ENCODE measurements around the gene PCSK1. TPM values are rescaled to one million over a fixed set of nuclear protein-coding genes. Genes with fewer than 3 reads are reported as not detected.
"Not testable (repeated sequence)": the region's sequence is repeated elsewhere in the genome, so short reads cannot be mapped to it uniquely, and the experiment has no call there.

Gene PCSK1
- polyA plus RNA-seq, 10 donors = 0.03 to 0.10 (median 0.05) TPM; not detected in 4

DNA sequence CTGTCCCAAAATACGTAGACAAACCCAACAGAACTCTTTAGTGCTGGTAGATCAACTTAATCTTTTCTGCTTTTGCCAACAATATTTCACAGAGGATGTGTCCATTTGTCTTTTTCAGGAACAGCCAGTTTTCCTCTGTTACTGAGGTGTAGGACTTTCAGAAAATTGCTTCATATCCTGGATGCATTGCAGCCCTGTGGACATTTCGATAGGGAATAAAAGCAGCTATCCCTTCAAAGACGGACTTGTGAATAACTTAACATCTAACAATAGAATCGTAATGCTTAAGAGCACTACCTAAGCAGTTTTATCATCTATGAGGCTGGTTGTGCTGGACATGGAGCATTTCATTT, 59.7 kb downstream of the PCSK1 start:
- no peak for DNase-seq

DNA sequence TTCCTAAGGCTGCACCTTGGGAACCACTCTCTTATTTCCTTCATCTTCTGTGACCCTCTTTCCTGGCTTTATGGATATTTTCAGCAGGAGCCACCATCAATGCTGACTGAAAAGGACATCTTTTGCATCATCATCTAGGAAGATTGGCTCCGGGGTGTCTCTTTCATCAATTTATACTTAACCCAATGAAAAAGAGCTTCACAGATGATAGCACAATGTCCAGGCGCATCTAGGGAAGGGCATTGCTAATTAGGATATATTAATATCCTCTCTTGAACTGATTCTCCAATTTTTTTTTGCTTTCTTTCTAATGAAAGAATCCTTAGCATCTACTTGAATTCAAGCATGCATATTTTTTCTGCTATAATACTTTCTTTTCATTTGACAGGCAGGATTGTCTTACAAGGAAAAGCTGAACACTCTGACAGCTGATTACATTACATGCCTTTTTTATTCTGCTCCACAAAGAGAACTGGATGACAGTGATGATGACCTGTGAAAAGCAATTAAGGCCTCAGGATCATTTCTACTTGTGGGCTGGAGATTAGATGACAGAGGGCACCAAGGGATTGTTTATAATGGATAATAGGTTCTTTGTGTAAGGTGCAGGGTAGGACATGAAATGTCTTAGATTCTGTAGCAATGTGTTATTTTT, 60.2 kb downstream of the PCSK1 start:
- no peak for DNase-seq

DNA sequence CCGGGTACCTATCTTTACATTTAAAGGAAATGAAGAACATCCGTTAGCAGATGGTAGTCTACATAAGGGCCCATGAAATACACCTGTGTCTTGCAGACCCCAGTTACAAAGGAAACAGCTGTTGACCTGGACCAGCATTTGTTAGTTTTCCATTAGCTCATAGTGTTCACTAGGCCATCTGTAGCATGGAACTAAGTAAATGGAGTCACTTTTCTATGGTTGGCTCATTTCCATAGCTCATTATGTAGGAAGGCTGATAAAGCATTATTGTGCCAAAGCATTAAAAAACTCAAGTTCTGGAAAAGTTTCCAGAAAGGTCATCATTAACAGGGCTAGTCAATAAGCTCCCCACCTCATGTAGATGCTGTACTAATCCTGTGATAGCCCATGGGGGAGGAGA, 62.1 kb downstream of the PCSK1 start:
- DNase-seq = peak in 1 of 3 donors; percentile 15

DNA sequence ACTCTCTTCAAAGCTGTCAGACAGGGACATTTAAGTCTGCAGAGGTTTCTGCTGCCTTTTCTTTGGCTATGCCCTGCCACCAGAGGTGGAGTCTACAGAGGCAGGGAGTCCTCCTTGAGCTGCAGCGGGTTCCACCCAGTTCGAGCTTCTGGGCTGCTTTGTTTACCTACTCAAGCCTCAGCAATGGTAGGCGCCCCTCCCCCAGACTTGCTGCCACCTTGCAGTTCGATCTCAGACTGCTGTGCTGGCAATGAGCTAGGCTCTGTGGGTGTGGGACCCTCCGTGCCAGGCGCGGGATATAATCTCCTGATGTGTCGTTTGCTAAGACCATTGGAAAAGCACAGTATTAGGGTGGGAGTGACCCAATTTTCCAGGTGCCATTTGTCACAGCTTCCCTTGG, 65.7 kb downstream of the PCSK1 start:
- not testable (repeated sequence) for DNase-seq

DNA sequence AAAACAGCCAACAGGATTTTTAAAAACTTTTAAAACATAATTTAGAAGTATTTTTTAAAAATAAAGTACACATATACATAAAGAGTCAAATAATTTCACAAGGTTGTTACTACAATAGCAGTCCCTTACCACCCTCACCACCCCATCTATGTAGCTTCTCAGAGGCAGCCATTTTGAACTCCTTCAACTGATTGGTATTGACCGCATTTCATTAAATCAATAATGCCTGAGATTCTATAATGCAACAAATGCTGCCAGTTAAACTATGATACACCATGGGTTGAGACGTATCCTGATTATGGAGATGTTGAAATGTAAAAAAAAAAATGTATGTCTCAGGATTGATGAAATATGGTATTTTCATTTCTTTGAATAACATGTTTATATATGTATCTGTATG, 78.8 kb downstream of the PCSK1 start:
- DNase-seq = no peak

DNA sequence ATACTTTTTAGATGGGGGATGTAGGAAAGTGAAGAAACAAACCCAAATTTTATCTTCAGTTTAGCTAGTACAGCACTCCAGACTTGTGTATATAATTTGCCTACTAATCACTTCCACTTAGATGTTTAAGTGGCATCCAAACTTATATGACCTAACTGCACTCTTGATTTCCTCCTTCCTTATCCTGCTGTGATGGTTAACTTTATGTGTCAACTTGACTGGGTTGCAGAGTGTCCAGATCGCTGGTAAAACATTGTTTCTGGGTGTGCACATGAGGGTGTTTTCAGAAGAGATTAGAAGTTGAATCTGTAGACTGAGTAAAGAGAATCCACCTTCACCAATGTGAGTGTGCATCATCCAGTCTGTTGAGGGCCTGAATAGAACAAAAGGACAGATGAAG, 79.8 kb downstream of the PCSK1 start:
- DNase-seq = no peak

DNA sequence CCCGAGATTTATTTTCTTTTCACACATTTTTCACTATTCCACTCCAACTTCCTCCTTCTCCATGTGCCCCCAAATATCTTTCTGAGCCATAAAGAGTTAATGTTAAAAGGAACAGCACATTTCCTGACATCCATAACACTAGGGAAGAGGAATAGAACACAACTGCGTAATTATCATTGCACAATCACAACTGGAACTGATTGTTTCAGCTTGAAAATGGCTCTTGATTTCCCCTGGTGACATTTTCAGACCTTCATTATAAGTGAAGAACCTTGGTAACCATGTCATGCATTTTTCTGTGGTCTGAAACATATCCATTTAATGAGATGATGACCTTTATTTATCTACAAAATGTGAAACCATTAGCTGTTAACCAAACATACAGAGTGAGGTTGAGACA, 82.4 kb downstream of the PCSK1 start:
- DNase-seq = no peak

DNA sequence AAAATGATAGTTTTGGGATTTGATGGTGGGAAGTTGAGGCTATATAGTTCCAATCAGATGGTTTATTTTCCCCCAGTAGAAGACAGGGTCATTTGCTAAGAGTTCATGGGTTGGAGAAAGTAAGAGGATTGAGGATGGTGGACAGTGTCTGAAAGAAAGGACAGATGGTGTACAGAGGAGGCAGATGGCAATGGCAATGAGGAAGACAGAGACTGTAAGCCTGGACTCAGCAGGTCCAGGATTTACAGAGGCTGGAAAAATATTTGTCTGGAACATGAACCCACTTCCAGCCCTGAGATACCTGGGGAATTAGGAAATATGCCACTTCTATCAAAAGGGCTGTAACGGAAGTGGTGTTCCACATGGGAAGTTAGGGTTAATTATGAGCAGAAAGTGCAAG, 84.5 kb downstream of the PCSK1 start:
- DNase-seq = no peak

DNA sequence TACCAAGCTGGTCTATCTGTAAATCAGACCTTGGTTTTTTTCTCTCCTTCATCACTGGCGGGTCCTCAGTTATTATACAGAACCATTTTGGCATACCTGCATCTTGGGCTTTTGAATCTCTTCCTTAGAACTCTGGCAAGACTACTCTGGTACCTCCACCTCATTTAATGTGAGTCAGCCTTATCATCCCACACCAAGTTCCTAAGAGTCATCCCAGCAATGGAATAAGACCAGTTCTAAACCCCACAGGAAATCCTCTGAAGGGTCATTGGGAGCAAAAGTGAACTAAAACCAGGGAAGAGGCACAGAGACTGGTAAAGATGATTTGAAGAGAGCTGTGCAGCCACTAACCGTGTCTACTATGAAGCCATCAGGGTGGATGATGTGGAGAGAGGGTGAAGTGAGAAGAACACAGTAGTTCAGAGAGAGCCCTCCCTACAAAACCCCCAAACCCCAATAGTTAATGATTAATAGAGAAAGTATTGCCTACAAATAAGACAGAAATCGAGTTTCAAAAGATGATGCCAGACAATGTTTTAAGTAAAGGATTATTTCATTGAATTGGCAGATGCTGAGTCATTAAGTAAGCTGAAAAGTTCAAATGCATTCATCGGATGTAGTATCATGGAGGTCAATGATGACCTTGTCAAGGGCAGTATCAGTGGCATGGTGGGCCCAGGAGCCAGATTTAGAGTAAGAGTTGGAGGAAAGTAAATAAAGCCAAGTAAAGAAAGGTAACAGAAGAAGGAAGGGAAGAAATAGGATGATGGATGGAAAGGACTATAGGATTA, 85.4 kb downstream of the PCSK1 start:
- DNase-seq = no peak

DNA sequence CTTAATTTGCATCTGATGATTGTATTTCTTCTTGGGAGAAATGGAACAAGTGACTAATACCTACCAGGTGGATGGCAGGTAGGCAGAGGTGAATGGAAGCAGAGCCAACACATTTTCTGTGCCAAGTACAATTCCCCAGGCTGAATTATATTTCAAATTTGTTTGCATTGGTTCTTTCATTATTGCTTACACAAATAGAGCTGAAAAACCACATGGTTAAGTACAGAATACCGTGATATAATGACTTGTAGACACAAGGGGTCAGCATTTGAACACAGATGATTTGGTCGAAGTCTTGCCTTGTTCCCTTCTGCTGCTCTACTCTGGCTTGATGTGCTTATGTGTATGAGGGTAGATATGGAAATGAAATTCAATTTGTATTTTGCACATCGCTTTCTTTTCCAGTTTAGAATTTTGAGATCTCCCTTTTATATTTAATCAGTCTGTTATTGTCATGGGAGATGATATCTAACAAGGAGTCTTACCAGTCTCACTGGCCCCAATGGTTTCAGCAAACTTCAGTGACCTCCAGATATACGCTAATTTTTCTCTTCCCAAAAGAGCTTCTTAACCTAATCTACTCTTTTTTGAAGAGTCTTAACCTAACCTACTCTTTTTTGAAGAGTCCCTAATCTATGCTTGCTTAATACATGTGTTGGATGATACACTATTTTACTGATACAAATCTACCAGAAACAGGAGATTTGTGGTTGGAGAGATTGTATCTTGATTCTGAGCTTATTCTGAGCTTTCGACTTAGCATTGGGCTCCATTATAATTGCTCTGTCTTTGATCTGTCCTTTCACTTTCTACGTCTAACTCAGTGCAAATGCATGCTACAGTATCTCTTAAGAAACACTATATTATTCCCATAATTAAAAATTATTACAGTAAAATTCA, 88.1 kb downstream of the PCSK1 start:
- DNase-seq = peak; percentile 42 to 65 (median 53)

DNA sequence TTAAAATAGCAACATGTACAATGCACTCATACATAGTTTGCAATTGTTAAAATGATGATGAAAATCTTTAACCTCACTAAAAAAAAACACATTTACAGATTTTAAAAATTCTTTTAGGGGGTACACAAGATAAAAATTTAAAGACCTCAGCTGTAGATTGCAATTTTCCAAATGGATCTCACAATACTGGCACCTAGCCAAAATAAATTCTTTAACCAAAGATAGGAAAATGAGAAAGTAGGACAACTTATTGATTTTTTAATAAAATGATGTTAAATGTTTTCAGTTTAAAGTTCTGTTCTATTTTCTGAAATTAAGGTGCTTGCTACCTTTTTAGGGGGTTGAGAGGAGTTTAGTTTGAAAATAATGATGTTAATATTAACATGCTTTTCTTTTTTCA, 90.0 kb downstream of the PCSK1 start:
- DNase-seq = no peak

DNA sequence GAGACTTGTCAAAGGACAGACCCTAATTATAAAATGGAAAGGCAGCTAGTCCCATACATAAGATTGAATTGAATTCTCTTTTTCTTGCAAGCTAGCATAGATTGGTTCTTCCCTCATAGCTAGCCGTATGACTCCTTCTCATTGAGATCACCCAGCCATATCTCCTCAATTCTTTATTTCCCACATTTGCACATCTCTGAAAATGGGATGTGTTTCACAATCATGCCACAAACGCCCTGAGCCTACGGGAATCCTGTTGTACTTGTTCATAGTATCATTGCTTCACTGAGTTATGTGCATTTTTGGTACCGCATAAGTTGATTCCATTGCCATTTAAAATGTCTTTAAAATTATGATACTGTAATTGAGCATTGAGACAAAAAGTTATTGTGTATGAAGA, 90.5 kb downstream of the PCSK1 start:
- DNase-seq = no peak

Other genes starting within 250 kb of the PCSK1 start
- 100 to 1,000 TPM; 106 to 164 (median 118) TPM for gene CAST, start 229.1 kb upstream of the PCSK1 start, polyA plus RNA-seq (ENCODE audit: insufficient read length in 10 of 10)

Data from muscle of back (tissue), 11 donors.